ENCODE data around the gene PRR9. TPM values are rescaled to one million over a fixed set of nuclear protein-coding genes. Genes with fewer than 3 reads are reported as not detected.

The PRR9 gene
- total and polyA plus RNA-seq, 8 donors = not detected

DNA sequence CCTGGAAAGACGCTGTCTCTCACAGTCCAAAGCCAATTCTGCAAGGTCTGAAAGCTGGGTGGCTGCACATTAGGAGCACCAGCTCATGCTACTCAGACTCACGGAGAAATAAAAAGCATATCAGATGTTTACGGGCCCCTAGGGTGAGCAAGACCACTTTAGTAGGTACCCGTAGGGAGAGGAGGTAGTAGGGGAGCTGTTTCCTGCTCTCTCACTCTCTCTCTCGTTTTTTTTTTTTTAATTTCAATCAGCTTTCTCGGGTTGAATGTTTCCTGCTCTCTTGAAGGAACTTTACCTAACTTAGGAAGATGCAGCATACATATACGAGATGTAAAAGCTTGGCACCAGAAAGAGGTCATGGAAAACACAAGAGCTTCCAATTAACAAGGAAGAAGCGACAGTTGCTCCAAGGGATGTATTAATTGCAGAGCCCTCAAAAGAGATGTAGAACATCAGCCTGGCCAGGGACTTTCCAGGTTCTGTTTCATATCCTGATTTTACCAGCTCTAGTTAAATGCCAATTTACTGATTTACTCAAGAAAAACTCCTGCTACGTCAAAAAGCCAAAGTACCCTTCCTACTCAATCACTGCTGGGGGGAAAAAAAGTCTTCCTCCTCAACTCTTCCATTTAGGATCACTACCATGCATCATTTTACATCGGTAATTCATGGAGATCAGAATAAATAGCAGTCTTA lies 45.2 kb downstream of the PRR9 start:
- intact Hi-C loops (cut with DNase I; ENCODE audit: low total_unique reads) = no loop called here
- WGBS, 5 donors = 48 to 60% (median 52%) methylated on average over 10 of the region's 10 CpGs

DNA sequence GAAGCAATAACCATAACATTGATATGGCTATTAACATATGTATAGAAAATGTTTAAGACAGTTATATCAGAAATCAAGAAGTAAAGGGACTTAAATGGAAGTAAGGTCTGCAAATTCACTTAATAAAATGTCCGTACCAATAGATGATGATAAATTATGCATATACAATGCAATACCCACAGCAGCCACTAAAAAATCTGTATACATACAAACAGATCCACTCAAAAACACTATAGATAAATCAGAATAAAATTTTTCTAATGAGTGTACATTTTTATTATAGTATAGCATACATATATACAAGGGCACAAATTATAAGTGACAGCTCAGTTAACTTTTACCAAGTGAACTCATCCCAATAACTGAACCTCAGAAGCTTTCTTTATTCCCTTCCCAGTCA lies 48.1 kb downstream of the PRR9 start:
- Histone ChIP-seq H3K36me3 (no peaks in the 10 kb centered on the region), H3K9me3 (no peaks in the 10 kb centered on the region), H3K27me3 (peaks cover 0 to 81% (median 43%) of the 10 kb centered on the region in 3 donors), H3K4me1 (peaks cover 13 to 20% (median 19%) of the 10 kb centered on the region in 4 donors), H3K27ac (no peak overlapping the region), H3K4me3 (no peak overlapping the region)
- WGBS, 5 donors = 79 to 92% (median 90%) methylated on average over 1 of the region's 1 CpG
- intact Hi-C loops (cut with DNase I; ENCODE audit: low total_unique reads) = no loop called here
- DNase-seq = no peak
- TF ChIP-seq CTCF (IDR thresholded peaks at IDR 0.05) = no peak
- TF ChIP-seq POLR2AphosphoS5 (IDR thresholded peaks at IDR 0.05) = no peak
- TF ChIP-seq EP300 (IDR thresholded peaks at IDR 0.05) = no peak
- TF ChIP-seq POLR2A (IDR thresholded peaks at IDR 0.05) = no peak

More for the DNA sequence above, 45.2 kb downstream of the PRR9 start:
- peak in 1 of 2 donors; percentile 20 for DNase-seq
- TF ChIP-seq POLR2AphosphoS5 (IDR thresholded peaks at IDR 0.05) (no peak), CTCF (IDR thresholded peaks at IDR 0.05) (no peak), POLR2A (IDR thresholded peaks at IDR 0.05) (no peak), EP300 (IDR thresholded peaks at IDR 0.05) (no peak)
- Histone ChIP-seq H3K4me3 (no peak overlapping the region), H3K27me3 (peaks cover 0 to 90% (median 50%) of the 10 kb centered on the region in 3 donors), H3K36me3 (no peaks in the 10 kb centered on the region), H3K27ac (no peak overlapping the region), H3K4me1 (peaks cover 13 to 21% (median 19%) of the 10 kb centered on the region in 4 donors), H3K9me3 (no peaks in the 10 kb centered on the region)

Other genes with a start within 250 kb of the PRR9 start
- gene SPRR4, start 246.9 kb upstream of the PRR9 start, total RNA-seq = not detected
- gene SPRR4, start 246.9 kb upstream of the PRR9 start, polyA plus RNA-seq = not detected
- gene SPRR1A, start 233.5 kb upstream of the PRR9 start, total RNA-seq = not detected
- 100 to 1,000 TPM in 1 of 3 donors, not detected in 2; 123 TPM for gene SPRR1A, start 233.5 kb upstream of the PRR9 start, polyA plus RNA-seq
- 1 to 10 TPM in 1 of 5 donors, not detected in 4; 3.1 TPM for gene SPRR3, start 215.8 kb upstream of the PRR9 start, total RNA-seq
- 100 to 1,000 TPM in 1 of 3 donors, 10 to 100 TPM in 1, not detected in 1; 12.8 to 932 TPM for gene SPRR3, start 215.8 kb upstream of the PRR9 start, polyA plus RNA-seq
- gene SPRR1B, start 186.4 kb upstream of the PRR9 start, total RNA-seq = not detected
- gene SPRR1B, start 186.4 kb upstream of the PRR9 start, polyA plus RNA-seq = 100 to 1,000 TPM in 1 of 3 donors, 1 to 10 TPM in 1, not detected in 1; 6.1 to 122 TPM
- gene SPRR2D, start 176.5 kb upstream of the PRR9 start, total RNA-seq = not detected
- 10 to 100 TPM in 1 of 3 donors, not detected in 2; 68.2 TPM for gene SPRR2D, start 176.5 kb upstream of the PRR9 start, polyA plus RNA-seq
- not detected for gene SPRR2A, start 160.1 kb upstream of the PRR9 start, total RNA-seq
- 100 to 1,000 TPM in 1 of 3 donors, 1 to 10 TPM in 2; 1.9 to 190 (median 2.7) TPM for gene SPRR2A, start 160.1 kb upstream of the PRR9 start, polyA plus RNA-seq
- not detected for gene SPRR2B, start 146.0 kb upstream of the PRR9 start, total RNA-seq
- gene SPRR2B, start 146.0 kb upstream of the PRR9 start, polyA plus RNA-seq = under 1 TPM in 1 of 3 donors, not detected in 2; 0.55 TPM
- gene SPRR2E, start 123.1 kb upstream of the PRR9 start, total RNA-seq = 10 to 100 TPM in 1 of 5 donors, not detected in 4; 54.8 TPM
- 10 to 100 TPM in 1 of 3 donors, not detected in 2; 27.4 TPM for gene SPRR2E, start 123.1 kb upstream of the PRR9 start, polyA plus RNA-seq
- not detected for gene SPRR2F, start 104.1 kb upstream of the PRR9 start, total RNA-seq
- 10 to 100 TPM in 1 of 3 donors, 1 to 10 TPM in 1, under 1 TPM in 1; 0.62 to 11.5 (median 1.5) TPM for gene SPRR2F, start 104.1 kb upstream of the PRR9 start, polyA plus RNA-seq
- not detected for gene SPRR2G, start 66.7 kb upstream of the PRR9 start, total RNA-seq
- under 1 TPM in 1 of 3 donors, not detected in 2; 0.75 TPM for gene SPRR2G, start 66.7 kb upstream of the PRR9 start, polyA plus RNA-seq
- not detected for gene LELP1, start 14.2 kb upstream of the PRR9 start, total RNA-seq
- gene LELP1, start 14.2 kb upstream of the PRR9 start, polyA plus RNA-seq = not detected
- gene LORICRIN, start 42.1 kb downstream of the PRR9 start, total RNA-seq = not detected
- not detected for gene LORICRIN, start 42.1 kb downstream of the PRR9 start, polyA plus RNA-seq
- not detected for gene PGLYRP3, start 95.4 kb downstream of the PRR9 start, total RNA-seq
- gene PGLYRP3, start 95.4 kb downstream of the PRR9 start, polyA plus RNA-seq = 1 to 10 TPM in 1 of 3 donors, not detected in 2; 1.6 TPM
- not detected for gene PGLYRP4, start 131.3 kb downstream of the PRR9 start, total RNA-seq
- 1 to 10 TPM in 1 of 3 donors, not detected in 2; 4.3 TPM for gene PGLYRP4, start 131.3 kb downstream of the PRR9 start, polyA plus RNA-seq
- gene S100A9, start 140.3 kb downstream of the PRR9 start, total RNA-seq = 100 to 1,000 TPM in 3 of 5 donors, 10 to 100 TPM in 1, not detected in 1; 17.4 to 298 (median 146) TPM
- gene S100A9, start 140.3 kb downstream of the PRR9 start, polyA plus RNA-seq = 1,000 to 10,000 TPM in 1 of 3 donors, 100 to 1,000 TPM in 2; 276 to 9,878 (median 780) TPM
- gene S100A12, start 158.0 kb downstream of the PRR9 start, total RNA-seq = 1 to 10 TPM in 1 of 5 donors, not detected in 4; 9.0 TPM
- 10 to 100 TPM in 2 of 3 donors, 1 to 10 TPM in 1; 8.2 to 58.3 (median 23.5) TPM for gene S100A12, start 158.0 kb downstream of the PRR9 start, polyA plus RNA-seq
- 10 to 100 TPM in 4 of 5 donors, not detected in 1; 16.8 to 86.4 (median 38.1) TPM for gene S100A8, start 173.5 kb downstream of the PRR9 start, total RNA-seq
- over 10,000 TPM in 1 of 3 donors, 100 to 1,000 TPM in 2; 144 to 21,822 (median 281) TPM for gene S100A8, start 173.5 kb downstream of the PRR9 start, polyA plus RNA-seq
- gene S100A7A, start 198.9 kb downstream of the PRR9 start, total RNA-seq = not detected
- gene S100A7A, start 198.9 kb downstream of the PRR9 start, polyA plus RNA-seq = under 1 TPM in 1 of 3 donors, not detected in 2; 0.20 TPM
- gene S100A7, start 243.1 kb downstream of the PRR9 start, total RNA-seq = not detected
- 100 to 1,000 TPM in 1 of 3 donors, not detected in 2; 107 TPM for gene S100A7, start 243.1 kb downstream of the PRR9 start, polyA plus RNA-seq